Activated CD4-positive, alpha-beta T cell treated with anti-CD3 and anti-CD28 coated beads, Interleukin-2, amount 10 ng/mL, durations not matched to agents 7 days and 5 days (primary cell): Measurements from ENCODE around the gene FANCM. TPM values are rescaled to one million over a fixed set of nuclear protein-coding genes. Genes with fewer than 3 reads are reported as not detected.
A peak's percentile ranks its signal among the peaks of the same experiment; 100 is the strongest.
"Not testable (repeated sequence)": the region's sequence is repeated elsewhere in the genome, so short reads cannot be mapped to it uniquely, and the experiment has no call there.

Experiments used
- CTCF ChIA-PET: fragments of 350-600 bp; sonication (Branson Sonifier 250); formaldehyde crosslinking; loops from one replicate; lab custom pipeline; 2021; ENCODE audit warnings: antibody characterized with exemption; lab: Charles Lee
- POLR2A ChIA-PET: fragments of 350-600 bp; sonication (Branson Sonifier 250); formaldehyde crosslinking; loops from one replicate; lab custom pipeline; 2021; ENCODE audit warnings: antibody characterized with exemption; lab: Charles Lee
- DNase-seq: peaks from one replicate; pipeline ENCODE4 v3.0.0-alpha.2; 2020
- H3K27ac Mint-ChIP-seq: one replicate; pipeline ENCODE4 v1.8.0; 2021; ENCODE audit warnings: mild to moderate bottlenecking, moderate library complexity, mixed read lengths
- H3K27me3 Mint-ChIP-seq: one replicate; pipeline ENCODE4 v1.8.0; 2021; ENCODE audit warnings: mixed read lengths
- H3K36me3 Mint-ChIP-seq: one replicate; pipeline ENCODE4 v1.8.0; 2021; ENCODE audit warnings: low read depth, mixed read lengths
- H3K4me1 Mint-ChIP-seq: one replicate; pipeline ENCODE4 v1.8.0; 2021; ENCODE audit warnings: mixed read lengths
- H3K4me3 Mint-ChIP-seq: one replicate; pipeline ENCODE4 v1.8.0; 2021; ENCODE audit warnings: mild to moderate bottlenecking, moderate library complexity, mixed read lengths
- H3K9me3 Mint-ChIP-seq: one replicate; pipeline ENCODE4 v1.8.0; 2021; ENCODE audit warnings: mixed read lengths
- total RNA-seq, 2 experiments: library from RNA; stranded (reverse); gene quantifications; one replicate each; pipeline ENCODE4 v1.2.3, GENCODE V29; 2021

Gene FANCM
- total RNA-seq, 2 experiments from 2014 or later: 15.6 to 16.5 TPM

DNA sequence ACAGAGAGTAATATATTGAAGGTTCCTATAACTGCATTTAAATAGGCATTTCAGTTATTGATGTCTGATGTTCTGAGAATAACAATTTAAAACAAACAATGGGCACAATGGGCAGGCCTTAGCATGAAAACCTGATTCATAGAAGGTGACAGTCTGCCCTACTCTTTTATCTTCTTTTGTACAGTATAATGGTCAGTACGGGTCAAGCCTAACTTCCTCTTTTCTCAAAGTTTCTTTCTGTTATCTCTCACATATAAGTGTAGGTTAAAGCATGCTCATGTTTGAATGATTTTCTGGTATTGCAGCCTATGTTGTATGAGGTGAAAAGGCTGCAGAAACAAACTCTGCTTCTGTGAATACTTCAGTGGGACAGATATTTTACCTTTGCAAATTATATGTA, 15.6 kb upstream of the FANCM start:
- Mint-ChIP-seq H3K4me3 (no peak overlapping the region), H3K9me3 (peaks cover 3% of the 10 kb centered on the region), H3K4me1 (no peaks in the 10 kb centered on the region), H3K36me3 (peaks cover 51% of the 10 kb centered on the region), H3K27ac (no peak overlapping the region), H3K27me3 (no peaks in the 10 kb centered on the region)
- ChIA-PET POLR2A (no interaction called here), CTCF (no interaction called here)
- no peak for DNase-seq

DNA sequence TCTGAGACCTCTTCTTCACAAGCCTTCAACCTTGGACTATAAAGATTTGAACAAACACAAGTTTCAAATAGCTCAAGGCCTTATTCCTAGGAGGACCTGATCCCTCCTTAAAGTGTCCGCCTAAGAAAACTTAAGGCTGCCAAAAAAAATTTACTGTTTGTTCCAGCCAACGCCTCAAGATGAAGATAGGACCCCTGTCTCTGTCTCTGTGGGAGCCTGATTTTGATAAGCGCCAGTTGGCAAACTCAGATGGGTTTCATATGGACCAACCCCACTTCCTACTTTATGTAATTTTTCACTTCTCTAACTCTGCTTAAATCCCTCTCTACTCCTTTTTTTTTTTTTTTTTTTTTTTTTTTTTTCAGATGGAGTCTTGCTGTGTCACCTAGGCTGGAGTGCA, 12.5 kb upstream of the FANCM start:
- peaks cover 3% of the 10 kb centered on the region for H3K9me3 Mint-ChIP-seq
- no peaks in the 10 kb centered on the region for H3K27me3 Mint-ChIP-seq
- CTCF ChIA-PET: interaction anchor here (0.6 to 1.7 kb wide), 3 partner anchors 10 to 129 kb away, joined by 4 to 6 read pairs (median 5); no protein-coding TSS in a partner anchor
- H3K4me3 Mint-ChIP-seq: no peak overlapping the region
- DNase-seq: no peak
- H3K4me1 Mint-ChIP-seq: peaks cover 4% of the 10 kb centered on the region
- peaks cover 47% of the 10 kb centered on the region for H3K36me3 Mint-ChIP-seq
- POLR2A ChIA-PET: interaction anchor here (0.7 kb wide), 1 partner anchor 123 kb away, joined by 4 read pairs; no protein-coding TSS in a partner anchor
- H3K27ac Mint-ChIP-seq: no peak overlapping the region

DNA sequence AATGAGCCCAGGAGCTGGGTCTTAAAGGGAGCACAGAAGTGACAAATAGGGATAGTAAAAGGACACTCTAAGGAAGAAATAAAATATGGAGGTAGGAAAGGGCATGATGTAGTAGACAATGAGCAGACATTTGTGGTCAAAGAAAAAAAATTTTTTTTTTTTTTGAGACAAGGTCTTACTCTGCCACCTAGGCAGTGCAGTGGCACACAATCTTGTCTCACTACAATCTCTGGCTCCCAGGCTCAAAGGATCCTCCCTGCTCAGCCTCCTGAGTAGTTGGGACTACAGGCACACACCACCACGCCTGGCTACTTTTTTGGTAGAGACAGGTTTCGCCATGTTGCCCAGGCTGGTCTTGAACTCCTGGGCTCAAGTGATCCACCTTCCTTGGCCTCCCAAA, 10.0 kb upstream of the FANCM start:
- H3K9me3 Mint-ChIP-seq: peaks cover 3% of the 10 kb centered on the region
- no peaks in the 10 kb centered on the region for H3K27me3 Mint-ChIP-seq
- H3K36me3 Mint-ChIP-seq: peaks cover 34% of the 10 kb centered on the region
- no peak overlapping the region for H3K27ac Mint-ChIP-seq
- CTCF ChIA-PET: no interaction called here
- POLR2A ChIA-PET: no interaction called here
- DNase-seq: no peak
- no peak overlapping the region for H3K4me3 Mint-ChIP-seq
- H3K4me1 Mint-ChIP-seq: peaks cover 9% of the 10 kb centered on the region

DNA sequence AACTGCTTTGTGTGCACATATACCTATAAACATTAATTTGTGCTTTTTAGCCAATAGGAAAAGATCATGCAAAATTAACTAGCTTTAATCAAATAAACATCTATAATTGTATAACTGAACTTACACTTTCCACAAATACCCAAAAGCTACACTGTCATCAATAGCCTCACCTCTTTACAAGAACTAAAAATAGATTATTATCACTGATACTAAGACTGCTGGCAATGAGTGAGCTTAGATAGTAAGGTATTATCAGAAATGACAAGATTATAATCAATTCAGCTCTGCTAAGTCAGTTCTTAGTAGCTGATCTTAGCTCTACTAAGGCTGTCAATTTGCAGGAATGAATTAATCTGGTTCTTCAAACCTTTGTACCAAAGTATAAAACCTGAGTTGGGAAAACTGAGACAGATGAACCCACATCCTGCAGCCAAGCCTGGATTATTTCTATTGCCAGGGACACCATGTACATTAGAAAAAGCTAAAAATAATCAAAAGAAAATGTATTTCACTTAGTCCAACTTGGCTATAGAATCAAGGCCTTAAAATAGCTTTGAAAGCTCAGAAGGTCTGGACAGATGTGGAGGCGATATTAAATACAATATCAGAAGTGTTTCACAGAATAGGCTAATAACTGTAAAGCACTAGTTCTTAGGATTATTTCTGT, 6.6 kb upstream of the FANCM start:
- Mint-ChIP-seq H3K4me3 (no peak overlapping the region), H3K9me3 (no peaks in the 10 kb centered on the region), H3K36me3 (peaks cover 22% of the 10 kb centered on the region), H3K27me3 (no peaks in the 10 kb centered on the region), H3K4me1 (peaks cover 25% of the 10 kb centered on the region), H3K27ac (no peak overlapping the region)
- CTCF ChIA-PET: interaction anchor here (1.5 kb wide), 1 partner anchor 28 kb away, joined by 4 read pairs; no protein-coding TSS in a partner anchor
- DNase-seq: no peak
- POLR2A ChIA-PET: no interaction called here

DNA sequence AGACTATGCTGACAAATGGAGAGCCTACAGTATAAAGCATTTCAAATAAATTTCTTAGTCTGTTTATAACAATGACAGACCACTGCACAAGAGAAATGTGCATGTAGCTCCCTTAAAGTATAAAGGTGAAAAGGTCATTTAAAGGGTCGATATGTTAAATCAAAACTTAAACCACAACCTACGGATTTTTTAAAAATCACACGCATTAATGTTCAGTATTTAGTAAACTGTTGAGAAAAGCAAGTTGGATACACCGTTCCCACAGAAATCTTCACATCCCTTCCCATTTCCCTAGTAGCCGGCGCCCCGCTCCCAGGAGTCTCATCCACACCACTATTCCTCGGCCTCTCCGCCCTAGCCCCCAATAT, 2.1 kb upstream of the FANCM start:
- peaks cover 7% of the 10 kb centered on the region for H3K36me3 Mint-ChIP-seq
- peak overlapping the region; percentile 94 for H3K4me3 Mint-ChIP-seq
- H3K4me1 Mint-ChIP-seq: peaks cover 41% of the 10 kb centered on the region
- H3K27ac Mint-ChIP-seq: peak overlapping the region; percentile 99
- POLR2A ChIA-PET: no interaction called here
- DNase-seq: no peak
- H3K27me3 Mint-ChIP-seq: no peaks in the 10 kb centered on the region
- no peaks in the 10 kb centered on the region for H3K9me3 Mint-ChIP-seq
- CTCF ChIA-PET: interaction anchor here (0.5 to 1.2 kb wide), 2 partner anchors 10 to 120 kb away, joined by 3 to 5 read pairs; partner anchors contain the start of gene MIS18BP1

DNA sequence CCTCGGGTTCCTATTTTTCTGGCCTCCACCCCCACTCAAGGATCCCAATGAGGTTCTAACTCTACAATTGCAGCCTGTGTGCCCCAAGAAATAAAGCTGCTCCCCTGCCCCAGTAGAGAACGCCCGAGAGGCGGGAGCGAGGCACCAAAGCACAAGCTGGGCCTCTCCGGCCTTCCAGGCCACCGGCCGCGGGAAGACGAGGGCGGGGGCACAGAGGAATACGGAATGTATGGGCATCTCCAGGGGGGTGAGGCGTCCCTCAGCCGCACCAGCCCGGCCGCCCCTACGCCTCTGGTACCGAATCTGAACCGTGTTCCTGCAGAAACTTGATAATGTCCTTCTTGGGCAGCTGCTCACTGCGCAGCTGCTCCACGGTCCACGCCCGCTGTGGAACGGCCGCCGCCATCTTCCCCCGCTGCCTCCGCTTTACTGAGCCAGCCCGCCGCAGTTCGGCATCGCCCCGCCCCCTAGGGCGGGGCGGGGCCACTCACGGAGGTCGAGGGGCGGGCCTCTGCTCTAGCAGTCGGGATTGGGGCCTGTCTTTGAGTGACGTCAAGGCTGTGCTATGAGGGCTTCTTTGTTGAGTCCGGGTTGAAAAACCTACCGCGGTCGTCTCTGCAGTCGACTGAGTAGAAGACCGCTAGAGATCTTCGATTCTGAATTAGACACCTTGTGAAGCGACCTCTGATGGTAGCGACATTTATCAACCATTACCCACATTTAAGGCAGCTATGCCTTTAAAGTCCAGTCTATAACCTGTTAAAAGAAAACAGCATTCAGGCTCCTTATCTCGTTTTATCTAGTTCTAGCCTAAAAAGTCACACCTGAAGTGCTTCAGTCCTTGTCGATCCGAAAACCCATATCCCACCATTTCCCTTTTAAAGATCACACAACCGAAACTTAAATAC, 1.4 kb upstream of the FANCM start, which contains the start of gene FKBP3:
TSS of gene FKBP3 (minus strand) at position 431 of the 908 bp plus-strand sequence. CDS start at position 406, 25 bp downstream.
- peaks cover 46% of the 10 kb centered on the region for H3K4me1 Mint-ChIP-seq
- POLR2A ChIA-PET: no interaction called here
- H3K4me3 Mint-ChIP-seq: peak within 1 kb of the TSS; percentile 94
- peak within 1 kb of the TSS; percentile 99 for H3K27ac Mint-ChIP-seq
- no peaks in the 10 kb centered on the region for H3K27me3 Mint-ChIP-seq
- peaks cover 7% of the 10 kb centered on the region for H3K36me3 Mint-ChIP-seq
- peak; percentile 98 for DNase-seq
- CTCF ChIA-PET: interaction anchor here (1.2 to 2.6 kb wide), 3 partner anchors 12 to 177 kb away, joined by 3 to 8 read pairs (median 3); partner anchors contain the start of gene MIS18BP1
- no peaks in the 10 kb centered on the region for H3K9me3 Mint-ChIP-seq

DNA sequence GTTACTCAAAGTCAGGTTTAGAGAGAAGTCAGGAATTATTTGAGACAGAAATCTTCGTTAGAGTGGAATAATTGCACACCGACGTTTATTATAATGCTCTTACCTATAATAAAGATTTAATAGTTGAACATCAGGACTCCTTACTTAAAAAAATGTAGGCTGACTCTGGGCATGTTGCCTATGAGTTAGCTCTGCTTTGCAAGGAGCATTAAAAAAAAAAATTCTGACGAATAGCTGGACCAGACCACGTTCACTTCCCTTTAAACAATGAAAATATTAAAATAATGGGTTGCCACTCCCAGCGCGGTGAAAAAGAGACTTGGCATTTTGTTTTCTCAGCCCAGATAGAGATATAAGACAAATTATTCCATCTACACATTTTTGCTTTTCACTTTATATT, 574 bp upstream of the FANCM start:
- no peaks in the 10 kb centered on the region for H3K27me3 Mint-ChIP-seq

DNA sequence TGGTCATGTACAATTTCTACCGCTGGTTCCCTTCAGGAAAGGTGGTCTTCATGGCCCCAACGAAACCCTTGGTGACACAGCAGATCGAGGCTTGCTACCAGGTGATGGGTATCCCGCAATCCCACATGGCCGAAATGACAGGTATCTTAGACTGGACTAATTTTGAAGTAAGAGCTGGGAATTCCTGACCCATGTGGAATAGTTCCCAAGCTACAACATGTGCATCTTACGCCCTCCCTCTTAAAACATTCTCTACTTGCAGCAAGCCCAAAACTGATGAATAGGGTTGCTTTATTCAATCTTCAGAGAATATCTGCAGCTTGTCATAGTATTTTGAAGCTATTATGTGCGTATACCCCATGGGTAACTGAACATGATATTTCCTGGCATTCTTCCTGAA, 669 bp downstream of the FANCM start:
- H3K27me3 Mint-ChIP-seq: no peaks in the 10 kb centered on the region
- ChIA-PET CTCF (interaction anchor here (0.5 to 2.6 kb wide), 8 partner anchors 10 to 240 kb away, joined by 3 to 8 read pairs (median 3); a partner anchor contains a TSS), POLR2A (no interaction called here)
- peak overlapping the region; percentile 94 for H3K4me3 Mint-ChIP-seq
- peaks cover 41% of the 10 kb centered on the region for H3K4me1 Mint-ChIP-seq
- no peak for DNase-seq
- peak overlapping the region; percentile 99 for H3K27ac Mint-ChIP-seq
- no peaks in the 10 kb centered on the region for H3K9me3 Mint-ChIP-seq
- peaks cover 6% of the 10 kb centered on the region for H3K36me3 Mint-ChIP-seq

More for the DNA sequence above, 574 bp upstream of the FANCM start:
- DNase-seq: no peak
- H3K27ac Mint-ChIP-seq: peak overlapping the region; percentile 99
- peaks cover 43% of the 10 kb centered on the region for H3K4me1 Mint-ChIP-seq
- POLR2A ChIA-PET: no interaction called here
- CTCF ChIA-PET: interaction anchor here (0.9 to 2.6 kb wide), 4 partner anchors 11 to 178 kb away, joined by 3 to 8 read pairs (median 4); no protein-coding TSS in a partner anchor
- H3K4me3 Mint-ChIP-seq: peak overlapping the region; percentile 94
- H3K9me3 Mint-ChIP-seq: no peaks in the 10 kb centered on the region
- peaks cover 6% of the 10 kb centered on the region for H3K36me3 Mint-ChIP-seq

DNA sequence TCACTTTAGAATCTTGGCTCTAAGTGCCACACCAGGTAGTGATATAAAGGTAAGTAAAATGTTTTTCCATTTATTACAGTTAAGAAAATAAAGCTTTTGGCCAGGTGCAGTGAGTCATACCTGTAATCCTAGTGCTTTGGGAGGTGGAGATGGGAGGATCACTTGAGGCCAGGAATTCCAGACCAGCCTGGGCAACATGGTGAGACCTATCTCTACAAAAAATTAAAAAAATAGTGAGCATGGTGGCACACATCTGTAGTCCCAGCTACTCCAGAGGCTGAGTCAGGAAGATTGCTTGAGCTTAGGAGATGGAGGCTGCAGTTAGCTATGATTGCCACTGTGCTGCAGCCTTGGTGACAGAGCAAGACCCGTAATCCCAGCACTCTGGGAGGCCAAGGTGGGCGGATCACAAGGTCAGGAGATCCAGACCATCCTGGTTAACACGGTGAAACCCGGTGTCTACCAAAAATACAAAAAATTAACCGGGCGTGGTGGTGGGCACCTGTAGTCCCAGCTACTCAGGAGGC, 5.0 kb downstream of the FANCM start:
- H3K4me3 Mint-ChIP-seq: no peak overlapping the region
- DNase-seq: no peak
- H3K27ac Mint-ChIP-seq: no peak overlapping the region
- CTCF ChIA-PET: interaction anchor here (1.3 kb wide), 1 partner anchor 17 kb away, joined by 5 read pairs; no protein-coding TSS in a partner anchor
- H3K27me3 Mint-ChIP-seq: no peaks in the 10 kb centered on the region
- POLR2A ChIA-PET: no interaction called here
- no peaks in the 10 kb centered on the region for H3K9me3 Mint-ChIP-seq
- H3K4me1 Mint-ChIP-seq: peaks cover 33% of the 10 kb centered on the region
- H3K36me3 Mint-ChIP-seq: peaks cover 19% of the 10 kb centered on the region

DNA sequence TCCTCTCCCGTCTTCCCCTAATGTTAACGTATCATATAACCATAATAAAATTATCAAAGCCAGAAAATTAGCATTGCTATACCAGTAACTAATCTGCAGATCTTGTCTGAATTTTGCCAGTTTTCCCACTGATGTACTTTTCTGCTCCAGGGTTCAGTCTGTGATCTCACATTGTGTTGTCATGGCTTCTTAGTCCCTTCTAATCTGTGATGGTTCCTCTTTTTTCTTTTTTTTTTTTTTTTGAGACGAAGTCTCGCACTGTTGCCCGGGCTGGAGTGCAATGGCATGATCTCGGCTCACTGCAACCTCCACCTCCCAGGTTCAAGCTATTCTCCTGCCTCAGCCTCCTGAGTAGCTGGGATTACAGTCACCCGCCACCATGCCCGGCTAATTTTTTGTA, 6.4 kb downstream of the FANCM start:
- H3K27me3 Mint-ChIP-seq, CTCF ChIA-PET, H3K27ac Mint-ChIP-seq, POLR2A ChIA-PET, H3K9me3 Mint-ChIP-seq, H3K4me3 Mint-ChIP-seq, DNase-seq: not testable (repeated sequence)
- peaks cover 23% of the 10 kb centered on the region for H3K36me3 Mint-ChIP-seq
- H3K4me1 Mint-ChIP-seq: peaks cover 27% of the 10 kb centered on the region

DNA sequence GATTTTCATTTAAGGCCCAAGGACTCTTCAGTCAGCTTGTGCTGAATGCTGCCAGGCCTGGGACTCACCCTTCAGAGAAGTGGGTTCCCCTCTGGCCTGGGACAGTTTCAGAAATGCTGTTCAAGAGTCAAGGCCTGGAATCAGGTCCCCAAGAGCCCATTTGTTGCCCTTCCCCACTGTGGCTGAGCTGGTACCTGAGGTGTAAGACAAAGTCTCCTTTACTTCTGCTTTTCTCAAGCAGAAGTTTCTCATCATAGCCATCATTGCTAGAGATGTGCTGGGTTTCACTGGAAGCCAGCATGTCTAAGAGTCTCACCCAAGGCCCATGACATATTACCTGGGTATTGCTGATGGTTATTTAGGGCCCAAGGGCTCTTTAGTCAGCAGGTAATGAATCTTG, 8.9 kb downstream of the FANCM start:
- Mint-ChIP-seq H3K4me1 (peaks cover 9% of the 10 kb centered on the region), H3K27ac (peak overlapping the region; percentile 41), H3K27me3 (no peaks in the 10 kb centered on the region), H3K9me3 (no peaks in the 10 kb centered on the region), H3K36me3 (peaks cover 23% of the 10 kb centered on the region), H3K4me3 (no peak overlapping the region)
- ChIA-PET CTCF (interaction anchor here (0.9 kb wide), 1 partner anchor 48 kb away, joined by 4 read pairs; no protein-coding TSS in a partner anchor), POLR2A (no interaction called here)
- no peak for DNase-seq

DNA sequence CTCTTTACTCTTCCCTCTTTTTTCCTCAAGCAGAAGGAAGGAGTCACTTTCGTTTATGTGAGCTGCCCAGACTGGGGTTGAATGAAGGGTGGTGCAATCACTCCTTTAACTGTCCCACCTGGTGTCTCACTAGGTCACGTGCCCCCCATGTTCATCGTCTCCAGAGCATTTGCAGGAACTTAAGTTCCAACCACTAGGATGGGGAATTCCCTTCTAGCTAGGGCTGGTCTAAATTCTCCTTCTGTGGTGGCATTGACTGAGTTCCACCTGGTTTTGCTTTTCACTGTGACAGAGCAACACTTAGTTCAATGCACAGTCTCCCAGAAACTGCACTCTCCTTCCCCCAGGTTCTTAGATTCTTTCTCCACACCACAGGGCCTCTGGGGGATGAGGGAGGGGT, 9.5 kb downstream of the FANCM start:
- Mint-ChIP-seq H3K4me1 (peaks cover 9% of the 10 kb centered on the region), H3K27ac (peak overlapping the region; percentile 41), H3K9me3 (no peaks in the 10 kb centered on the region), H3K4me3 (no peak overlapping the region), H3K36me3 (peaks cover 23% of the 10 kb centered on the region), H3K27me3 (no peaks in the 10 kb centered on the region)
- CTCF ChIA-PET: interaction anchor here (0.9 kb wide), 1 partner anchor 47 kb away, joined by 4 read pairs; no protein-coding TSS in a partner anchor
- DNase-seq: no peak
- POLR2A ChIA-PET: no interaction called here
